Measurements from ENCODE around the gene LIX1.
"Not testable (repeated sequence)": the region's sequence is repeated elsewhere in the genome, so short reads cannot be mapped to it uniquely, and the experiment has no call there.

Gene LIX1

GRCh38 chr5:97084782-97085458 lies 57.5 kb downstream of the LIX1 start:
- not testable (repeated sequence) for H3K23ac ChIP-seq (ENCODE audit: low read depth, low read length, poor library complexity); H2AK5ac ChIP-seq (ENCODE audit: low read depth, low read length); H3K18ac ChIP-seq (ENCODE audit: low read length); DNase-seq (ENCODE audit: low spot score); H3K36me3 ChIP-seq (replicated peaks in 1 of 2; ENCODE audit: control insufficient read depth in 2 of 2, insufficient read depth in 2 of 2, low read length in 2 of 2); H4K91ac ChIP-seq (ENCODE audit: low read depth, low read length, poor library complexity); H3K4me2 ChIP-seq (ENCODE audit: insufficient read depth, low read length, poor library complexity, severe bottlenecking); H3K9me3 ChIP-seq (replicated peaks in 1 of 2; ENCODE audit: control insufficient read depth in 2 of 2, insufficient read depth in 1 of 2, low read depth in 1 of 2, low read length in 2 of 2); H3K79me1 ChIP-seq (ENCODE audit: low read depth, low read length); H3K4ac ChIP-seq (ENCODE audit: low read length); H3K27me3 ChIP-seq (ENCODE audit: control insufficient read depth in 3 of 3, insufficient read depth in 3 of 3, low read depth in 1 of 3, low read length in 3 of 3); H3K4me3 ChIP-seq (ENCODE audit: low read length in 2 of 2); H2BK5ac ChIP-seq (ENCODE audit: low read length); H2BK12ac ChIP-seq (ENCODE audit: low read length); H2AFZ ChIP-seq (ENCODE audit: low read length); H2BK15ac ChIP-seq (ENCODE audit: low read length); H3K27ac ChIP-seq (replicated peaks; ENCODE audit: low read length); H3K9ac ChIP-seq (ENCODE audit: low read depth, low read length, poor library complexity); H2BK120ac ChIP-seq (ENCODE audit: low read depth, low read length); H3K4me1 ChIP-seq (ENCODE audit: control insufficient read depth in 2 of 2, insufficient read depth in 1 of 2, low read depth in 1 of 2, low read length in 2 of 2)
- peak overlapping the region; percentile 8 for H3K14ac ChIP-seq (ENCODE audit: low read length)
- peak overlapping the region; percentile 1 for H4K8ac ChIP-seq (ENCODE audit: low read depth, low read length)
- no CpG with 5 or more reads among the region's 21 CpGs for WGBS, 2 donors (ENCODE audit: extremely low coverage in 2 of 2, insufficient read length in 2 of 2, insufficient replicate concordance in 1 of 2)

GRCh38 chr5:97078958-97079743 lies 63.3 kb downstream of the LIX1 start:
- DNase-seq (ENCODE audit: low spot score), result no peak
- Histone ChIP-seq H3K36me3 (replicated peaks in 1 of 2; ENCODE audit: control insufficient read depth in 2 of 2, insufficient read depth in 2 of 2, low read length in 2 of 2) (no peaks in the 10 kb centered on the region), H3K23ac (ENCODE audit: low read depth, low read length, poor library complexity) (no peak overlapping the region), H2AFZ (ENCODE audit: low read length) (peak overlapping the region; percentile 47), H2BK120ac (ENCODE audit: low read depth, low read length) (no peak overlapping the region), H3K4me3 (ENCODE audit: low read length in 2 of 2) (no peak overlapping the region), H3K4me2 (ENCODE audit: insufficient read depth, low read length, poor library complexity, severe bottlenecking) (no peak overlapping the region), H2BK15ac (ENCODE audit: low read length) (no peak overlapping the region), H2BK5ac (ENCODE audit: low read length) (no peak overlapping the region), H3K27me3 (ENCODE audit: control insufficient read depth in 3 of 3, insufficient read depth in 3 of 3, low read depth in 1 of 3, low read length in 3 of 3) (no peaks in the 10 kb centered on the region), H3K18ac (ENCODE audit: low read length) (no peak overlapping the region), H3K4me1 (ENCODE audit: control insufficient read depth in 2 of 2, insufficient read depth in 1 of 2, low read depth in 1 of 2, low read length in 2 of 2) (peaks cover 2 to 5% of the 10 kb centered on the region in 2 donors), H4K8ac (ENCODE audit: low read depth, low read length) (no peak overlapping the region), H3K79me1 (ENCODE audit: low read depth, low read length) (no peaks in the 10 kb centered on the region), H3K4ac (ENCODE audit: low read length) (no peak overlapping the region), H3K9ac (ENCODE audit: low read depth, low read length, poor library complexity) (no peak overlapping the region), H3K14ac (ENCODE audit: low read length) (no peak overlapping the region), H2BK12ac (ENCODE audit: low read length) (no peak overlapping the region), H2AK5ac (ENCODE audit: low read depth, low read length) (no peak overlapping the region), H3K27ac (replicated peaks; ENCODE audit: low read length) (no peak overlapping the region), H4K91ac (ENCODE audit: low read depth, low read length, poor library complexity) (no peak overlapping the region), H3K9me3 (replicated peaks in 1 of 2; ENCODE audit: control insufficient read depth in 2 of 2, insufficient read depth in 1 of 2, low read depth in 1 of 2, low read length in 2 of 2) (no peaks in the 10 kb centered on the region)
- no CpG with 5 or more reads among the region's 4 CpGs for whole genome bisulfite sequencing, 2 donors (ENCODE audit: extremely low coverage in 2 of 2, insufficient read length in 2 of 2, insufficient replicate concordance in 1 of 2)

- Histone ChIP-seq H2BK5ac (ENCODE audit: low read length) (no peak overlapping the region), H3K27me3 (ENCODE audit: control insufficient read depth in 3 of 3, insufficient read depth in 3 of 3, low read depth in 1 of 3, low read length in 3 of 3) (no peaks in the 10 kb centered on the region), H2BK120ac (ENCODE audit: low read depth, low read length) (no peak overlapping the region), H3K9ac (ENCODE audit: low read depth, low read length, poor library complexity) (no peak overlapping the region), H3K4me1 (ENCODE audit: control insufficient read depth in 2 of 2, insufficient read depth in 1 of 2, low read depth in 1 of 2, low read length in 2 of 2) (peaks cover 2 to 5% of the 10 kb centered on the region in 2 donors), H3K14ac (ENCODE audit: low read length) (no peak overlapping the region), H4K8ac (ENCODE audit: low read depth, low read length) (no peak overlapping the region), H2BK15ac (ENCODE audit: low read length) (no peak overlapping the region), H3K23ac (ENCODE audit: low read depth, low read length, poor library complexity) (no peak overlapping the region), H4K91ac (ENCODE audit: low read depth, low read length, poor library complexity) (no peak overlapping the region), H3K4me2 (ENCODE audit: insufficient read depth, low read length, poor library complexity, severe bottlenecking) (no peak overlapping the region), H3K4ac (ENCODE audit: low read length) (no peak overlapping the region), H3K79me1 (ENCODE audit: low read depth, low read length) (no peaks in the 10 kb centered on the region), H3K36me3 (replicated peaks in 1 of 2; ENCODE audit: control insufficient read depth in 2 of 2, insufficient read depth in 2 of 2, low read length in 2 of 2) (no peaks in the 10 kb centered on the region), H2AFZ (ENCODE audit: low read length) (no peak overlapping the region), H3K9me3 (replicated peaks in 1 of 2; ENCODE audit: control insufficient read depth in 2 of 2, insufficient read depth in 1 of 2, low read depth in 1 of 2, low read length in 2 of 2) (no peaks in the 10 kb centered on the region), H2BK12ac (ENCODE audit: low read length) (no peak overlapping the region), H3K27ac (replicated peaks; ENCODE audit: low read length) (no peak overlapping the region), H3K18ac (ENCODE audit: low read length) (no peak overlapping the region), H2AK5ac (ENCODE audit: low read depth, low read length) (no peak overlapping the region), H3K4me3 (ENCODE audit: low read length in 2 of 2) (no peak overlapping the region)
- no CpG with 5 or more reads among the region's 4 CpGs for WGBS, 2 donors (ENCODE audit: extremely low coverage in 2 of 2, insufficient read length in 2 of 2, insufficient replicate concordance in 1 of 2)
- DNase-seq (ENCODE audit: low spot score), result no peak
Observed at GRCh38 chr5:97077246-97077645, 65.2 kb downstream of the LIX1 start.

- no peak overlapping the region for H4K91ac ChIP-seq (ENCODE audit: low read depth, low read length, poor library complexity)
- no peak overlapping the region for H3K4me3 ChIP-seq (ENCODE audit: low read length in 2 of 2)
- no peak overlapping the region for H3K4me2 ChIP-seq (ENCODE audit: insufficient read depth, low read length, poor library complexity, severe bottlenecking)
- H3K4ac ChIP-seq (ENCODE audit: low read length), result no peak overlapping the region
- no peak overlapping the region for H2BK15ac ChIP-seq (ENCODE audit: low read length)
- no peak overlapping the region for H2BK5ac ChIP-seq (ENCODE audit: low read length)
- H3K14ac ChIP-seq (ENCODE audit: low read length), result no peak overlapping the region
- H2AFZ ChIP-seq (ENCODE audit: low read length), result no peak overlapping the region
- no peaks in the 10 kb centered on the region for H3K27me3 ChIP-seq (ENCODE audit: control insufficient read depth in 3 of 3, insufficient read depth in 3 of 3, low read depth in 1 of 3, low read length in 3 of 3)
- no peak overlapping the region for H2BK120ac ChIP-seq (ENCODE audit: low read depth, low read length)
- no peak overlapping the region for H3K9ac ChIP-seq (ENCODE audit: low read depth, low read length, poor library complexity)
- DNase-seq (ENCODE audit: low spot score), result no peak
- no peak overlapping the region for H3K27ac ChIP-seq (replicated peaks; ENCODE audit: low read length)
- H3K79me1 ChIP-seq (ENCODE audit: low read depth, low read length), result no peaks in the 10 kb centered on the region
- no peaks in the 10 kb centered on the region for H3K9me3 ChIP-seq (replicated peaks in 1 of 2; ENCODE audit: control insufficient read depth in 2 of 2, insufficient read depth in 1 of 2, low read depth in 1 of 2, low read length in 2 of 2)
- H2BK12ac ChIP-seq (ENCODE audit: low read length), result no peak overlapping the region
- H3K18ac ChIP-seq (ENCODE audit: low read length), result no peak overlapping the region
- no peaks in the 10 kb centered on the region for H3K36me3 ChIP-seq (replicated peaks in 1 of 2; ENCODE audit: control insufficient read depth in 2 of 2, insufficient read depth in 2 of 2, low read length in 2 of 2)
- peaks cover 2 to 5% of the 10 kb centered on the region in 2 donors for H3K4me1 ChIP-seq (ENCODE audit: control insufficient read depth in 2 of 2, insufficient read depth in 1 of 2, low read depth in 1 of 2, low read length in 2 of 2)
- H2AK5ac ChIP-seq (ENCODE audit: low read depth, low read length), result no peak overlapping the region
- H3K23ac ChIP-seq (ENCODE audit: low read depth, low read length, poor library complexity), result no peak overlapping the region
- H4K8ac ChIP-seq (ENCODE audit: low read depth, low read length), result no peak overlapping the region
Observed at GRCh38 chr5:97076098-97076497, 66.3 kb downstream of the LIX1 start.
